ENCODE measurements around the gene RALBP1.
A peak's percentile ranks its signal among the peaks of the same experiment; 100 is the strongest.

The RALBP1 gene

DNA sequence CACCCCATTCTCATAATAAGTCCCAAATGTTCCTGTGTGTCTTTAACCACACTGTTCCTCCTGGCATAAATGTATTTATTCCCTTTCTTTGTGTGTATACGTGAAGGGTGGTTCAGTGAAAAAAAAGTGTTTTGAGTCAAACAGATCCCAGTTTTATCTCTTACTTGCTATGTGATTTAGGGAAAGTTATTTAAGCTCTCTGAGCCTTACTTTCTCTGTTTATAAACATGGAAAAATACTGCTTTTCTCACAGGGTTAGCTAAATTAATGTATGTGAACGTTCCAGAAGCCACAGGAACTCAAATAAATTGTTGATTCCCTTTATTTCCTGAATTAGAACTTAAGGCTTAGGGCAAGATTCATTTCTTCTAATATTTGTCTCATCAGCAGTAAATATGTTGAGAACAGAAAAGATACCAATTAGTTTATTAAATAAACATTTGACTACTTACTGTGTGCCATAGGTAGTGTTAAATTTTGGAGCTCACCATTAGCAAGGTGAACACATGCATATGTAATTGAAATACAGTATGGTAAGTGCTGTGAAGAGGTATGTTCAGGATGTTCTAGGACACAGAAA lies 33.2 kb downstream of the RALBP1 start:
- DNase-seq (ENCODE audit: low spot score), result no peak

DNA sequence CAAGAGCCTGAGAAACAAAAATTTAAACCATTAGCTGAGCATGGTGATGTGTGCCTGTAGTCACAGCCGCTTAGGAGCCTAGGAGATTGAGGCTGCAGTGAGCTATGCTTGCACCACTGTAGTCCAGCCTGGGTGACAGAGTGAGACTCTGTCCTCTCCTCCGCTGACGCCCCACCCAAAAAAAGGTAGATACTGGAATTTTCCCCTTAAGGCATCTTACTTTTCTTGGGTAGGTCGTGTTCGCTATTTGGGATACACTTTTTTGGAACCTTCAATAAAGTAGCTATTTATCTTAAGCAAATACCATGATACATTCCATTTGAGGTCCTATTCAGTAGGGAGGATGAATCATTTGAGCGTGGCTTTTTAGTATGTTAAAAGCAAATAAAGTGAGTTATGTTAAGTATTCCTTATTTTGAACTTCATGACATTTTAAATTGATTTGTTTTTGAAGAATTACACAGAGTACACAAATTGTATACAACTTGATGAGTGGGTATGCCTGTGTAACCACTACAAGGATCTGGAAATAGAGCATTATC lies 38.7 kb downstream of the RALBP1 start:
- DNase-seq (ENCODE audit: low spot score), result peak; percentile 26

DNA sequence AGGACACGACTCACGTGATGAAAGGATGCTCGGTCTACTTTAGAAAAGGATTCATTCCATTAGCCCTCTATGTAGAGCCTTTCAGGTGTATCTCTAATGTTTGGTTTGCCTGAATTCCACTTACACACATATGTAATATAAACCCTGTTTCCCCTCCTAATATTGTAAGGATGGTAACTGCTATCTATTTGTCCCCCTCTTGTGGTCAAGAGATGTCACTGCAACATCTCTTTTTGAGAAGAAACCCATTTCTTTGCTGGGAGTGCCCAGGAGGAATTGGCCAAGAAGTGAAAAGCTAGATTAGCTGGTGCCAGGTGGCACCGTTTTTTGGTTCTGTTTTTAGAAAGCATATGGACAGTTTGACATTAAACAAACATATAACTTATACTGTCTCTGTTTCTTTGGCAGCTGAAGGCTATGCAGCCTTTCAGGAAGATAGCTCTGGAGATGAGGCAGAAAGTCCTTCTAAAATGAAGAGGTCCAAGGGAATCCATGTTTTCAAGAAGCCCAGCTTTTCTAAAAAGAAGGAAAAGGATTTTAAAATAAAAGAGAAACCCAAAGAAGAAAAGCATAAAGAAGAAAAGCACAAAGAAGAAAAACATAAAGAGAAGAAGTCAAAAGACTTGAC lies 41.2 kb downstream of the RALBP1 start:
- DNase-seq (ENCODE audit: low spot score), result peak; percentile 16

DNA sequence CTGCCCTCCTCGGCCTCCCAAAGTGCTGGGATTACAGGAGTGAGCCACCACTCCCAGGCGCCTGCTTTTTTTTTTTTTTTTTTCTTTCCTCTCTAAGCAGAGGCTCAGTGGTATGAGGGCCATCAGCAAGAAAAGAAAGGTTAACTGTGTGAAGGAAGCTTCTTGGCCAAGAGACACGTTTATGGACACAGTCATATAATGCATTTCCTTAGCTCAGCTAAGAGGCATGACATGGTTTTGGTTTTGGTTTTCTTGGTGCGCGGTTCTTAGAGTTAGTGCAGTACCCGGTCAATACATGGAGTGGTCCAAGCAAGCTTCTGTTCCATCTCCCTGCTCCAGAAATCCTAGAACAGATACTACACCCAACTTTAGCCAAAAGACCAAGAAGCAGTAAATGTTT lies 42.6 kb downstream of the RALBP1 start:
- no peak for DNase-seq (ENCODE audit: low spot score)

DNA sequence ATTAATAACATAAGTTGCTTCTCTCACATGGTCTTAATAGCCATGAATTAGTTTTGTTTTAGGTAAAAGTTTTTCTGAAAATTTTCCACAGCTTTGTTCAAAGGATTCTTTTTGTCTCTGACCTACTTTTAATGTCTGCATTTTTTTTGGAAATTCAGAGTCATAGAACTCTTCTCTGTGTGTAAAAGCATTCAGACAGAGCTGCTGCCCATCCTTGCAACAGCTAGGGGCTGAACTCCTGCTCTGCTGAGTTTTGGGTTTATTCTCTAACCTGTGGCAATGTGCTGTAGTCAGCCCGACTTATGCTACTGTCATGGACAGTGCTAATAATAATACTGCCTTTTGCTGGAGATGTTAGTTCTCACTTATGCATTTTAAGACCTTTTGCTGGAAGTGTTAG lies 44.1 kb downstream of the RALBP1 start:
- no peak for DNase-seq (ENCODE audit: low spot score)

DNA sequence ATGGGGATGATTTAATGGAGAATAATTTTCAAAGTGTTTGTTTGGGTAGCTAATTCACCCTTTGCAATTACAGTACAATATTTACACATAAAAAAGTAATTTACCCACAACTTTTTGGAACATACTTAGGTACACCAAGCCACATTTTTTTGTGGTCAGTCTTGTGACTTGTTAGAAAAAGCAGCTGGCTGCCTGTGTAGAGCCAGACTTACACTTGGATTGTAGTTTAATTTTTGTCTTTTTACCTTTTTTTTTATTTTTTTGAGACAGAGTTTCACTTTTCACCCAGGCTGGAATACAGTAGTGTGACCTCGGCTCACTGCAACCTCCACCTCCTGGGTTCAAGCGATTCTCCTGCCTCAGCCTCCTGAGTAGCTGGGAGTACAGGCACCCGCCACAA lies 45.4 kb downstream of the RALBP1 start:
- no peak for DNase-seq (ENCODE audit: low spot score)

DNA sequence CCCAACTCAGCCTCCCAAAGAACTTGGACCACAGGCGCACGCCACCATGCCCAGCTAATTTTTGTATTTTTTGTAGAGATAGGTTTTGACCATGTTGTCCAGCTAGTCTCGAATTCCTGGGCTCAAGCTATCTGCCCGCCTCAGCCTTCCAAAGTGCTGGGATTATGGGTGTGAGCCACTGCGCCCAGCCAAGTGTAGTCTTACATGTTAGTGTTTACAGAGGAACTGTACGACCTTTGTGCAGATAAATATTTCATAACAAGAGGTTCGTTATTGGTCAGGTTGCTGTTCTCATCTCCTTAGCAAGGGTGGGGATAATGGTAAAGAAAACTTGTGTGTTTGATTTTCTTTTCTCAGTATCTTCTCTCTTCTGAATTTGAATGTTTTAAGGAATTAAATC lies 46.5 kb downstream of the RALBP1 start:
- no peak for DNase-seq (ENCODE audit: low spot score)

DNA sequence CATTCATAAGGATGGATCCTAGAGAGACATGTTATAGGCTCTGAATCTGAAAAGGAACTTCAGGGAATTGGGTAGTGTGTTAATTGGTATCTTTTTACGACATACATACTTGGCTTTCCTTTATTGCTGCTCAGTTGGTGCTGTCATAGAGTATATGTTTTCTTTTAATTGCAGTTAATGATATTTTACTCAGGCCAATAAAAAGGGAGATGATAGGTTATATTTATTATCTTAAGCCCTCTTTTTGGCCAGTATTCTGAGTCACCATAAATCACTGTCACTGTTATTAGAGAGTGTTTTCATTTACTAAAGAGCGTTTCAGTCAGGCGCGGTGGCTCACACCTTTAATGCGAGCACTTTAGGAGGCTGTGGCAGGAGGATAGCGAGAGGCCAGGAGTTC lies 47.6 kb downstream of the RALBP1 start:
- DNase-seq (ENCODE audit: low spot score), result no peak

DNA sequence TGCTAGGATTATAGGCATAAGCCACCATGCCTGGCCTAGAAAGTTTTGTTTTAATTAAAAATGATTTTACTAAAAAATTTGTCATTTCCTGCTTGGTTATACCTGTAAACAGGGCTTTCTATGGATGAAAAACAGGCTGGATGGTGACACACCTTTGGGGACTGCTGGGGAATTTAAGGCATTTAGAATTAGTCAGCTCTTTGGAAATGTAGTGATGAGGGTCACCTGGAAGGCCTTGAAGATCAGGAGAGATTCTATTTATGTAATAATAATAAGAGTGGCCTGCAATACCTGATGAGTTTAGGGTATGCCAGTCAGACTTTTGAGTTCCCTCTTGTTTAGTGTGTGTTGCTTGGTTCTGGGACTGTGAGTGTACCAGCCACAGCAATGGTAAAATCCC lies 51.1 kb downstream of the RALBP1 start:
- DNase-seq (ENCODE audit: low spot score), result no peak

DNA sequence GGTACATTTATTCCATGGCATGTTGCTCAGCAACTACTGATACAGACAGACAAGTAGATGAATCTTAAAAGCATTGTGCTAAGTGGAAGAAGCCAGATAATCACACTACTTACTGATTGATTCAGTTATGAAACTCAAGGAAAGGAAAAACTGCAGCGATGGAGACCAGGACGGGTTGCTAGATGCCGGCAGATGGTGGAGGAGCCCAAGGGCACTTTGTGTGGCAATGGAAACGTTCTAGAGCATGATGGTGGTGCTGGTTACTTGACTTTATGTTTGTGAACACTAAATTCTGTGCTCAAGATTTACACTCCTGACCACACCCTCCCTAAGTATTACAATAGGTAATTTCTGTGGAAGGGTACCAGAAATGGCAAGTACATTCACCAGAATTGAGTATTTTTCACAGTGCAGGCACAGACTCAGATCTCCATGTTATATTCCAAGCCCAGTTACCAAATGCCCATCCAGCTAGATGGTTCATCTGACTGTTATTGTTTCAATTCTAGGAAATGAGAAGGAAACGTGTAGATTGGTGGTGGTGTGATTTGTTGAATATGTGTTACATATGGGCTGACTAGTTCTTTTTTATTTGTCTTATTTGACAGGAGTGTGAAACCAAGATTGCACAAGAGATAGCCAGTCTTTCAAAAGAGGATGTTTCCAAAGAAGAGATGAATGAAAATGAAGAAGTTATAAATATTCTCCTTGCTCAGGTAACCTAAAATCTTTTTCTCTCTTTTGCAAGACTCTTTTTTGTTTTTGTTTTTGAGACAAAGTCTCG lies 55.1 kb downstream of the RALBP1 start:
- no peak for DNase-seq (ENCODE audit: low spot score)

DNA sequence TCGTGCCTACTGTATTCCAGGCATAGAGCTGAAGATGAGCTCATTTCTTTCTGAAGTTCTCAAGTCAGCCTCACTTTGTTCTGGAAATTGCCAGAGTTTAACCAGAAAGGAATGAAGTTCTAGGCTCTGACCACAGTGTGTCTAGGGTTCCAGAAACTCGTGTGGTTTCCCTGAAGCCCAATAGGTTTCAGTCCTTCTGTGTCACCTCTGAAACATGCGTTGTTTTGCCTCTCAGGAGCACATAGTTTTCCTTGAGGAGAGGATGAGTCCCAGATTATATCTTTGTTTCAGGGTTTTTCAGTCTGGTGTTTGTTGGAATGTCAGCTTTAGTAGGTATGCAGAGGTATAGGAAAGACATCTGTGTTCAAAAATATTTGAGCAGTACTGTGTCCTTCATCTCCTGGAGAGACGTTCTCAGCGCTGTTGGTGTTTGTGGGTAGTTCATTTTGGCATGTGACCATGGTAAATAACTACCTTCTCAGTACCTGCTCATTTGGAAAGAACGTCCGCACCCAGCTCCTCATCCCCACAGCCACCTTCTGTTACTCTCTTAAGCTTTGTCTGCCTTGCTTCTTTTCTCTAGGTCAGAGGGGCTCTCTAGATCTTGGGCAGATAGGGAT lies 56.6 kb downstream of the RALBP1 start:
- DNase-seq (ENCODE audit: low spot score), result no peak

DNA sequence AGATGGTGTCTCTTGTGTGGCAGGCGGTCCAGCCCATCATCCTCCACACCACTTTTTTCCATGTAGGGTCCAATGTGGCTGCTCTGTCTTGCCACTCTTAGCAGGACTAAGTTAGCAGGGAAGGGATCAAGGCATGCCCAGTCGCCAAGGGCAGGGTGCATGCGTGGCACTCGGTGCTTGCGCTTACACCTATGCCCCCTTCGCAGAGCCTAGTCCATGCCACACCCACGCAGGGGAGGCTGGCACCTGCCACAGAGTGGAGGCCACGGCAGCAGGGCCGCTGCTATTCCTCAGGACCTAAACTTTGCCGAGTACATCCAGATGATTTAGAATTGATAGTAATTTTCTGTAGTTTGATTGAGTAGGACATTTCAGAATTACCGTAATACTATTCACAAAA lies 59.5 kb downstream of the RALBP1 start:
- no peak for DNase-seq (ENCODE audit: low spot score)

DNA sequence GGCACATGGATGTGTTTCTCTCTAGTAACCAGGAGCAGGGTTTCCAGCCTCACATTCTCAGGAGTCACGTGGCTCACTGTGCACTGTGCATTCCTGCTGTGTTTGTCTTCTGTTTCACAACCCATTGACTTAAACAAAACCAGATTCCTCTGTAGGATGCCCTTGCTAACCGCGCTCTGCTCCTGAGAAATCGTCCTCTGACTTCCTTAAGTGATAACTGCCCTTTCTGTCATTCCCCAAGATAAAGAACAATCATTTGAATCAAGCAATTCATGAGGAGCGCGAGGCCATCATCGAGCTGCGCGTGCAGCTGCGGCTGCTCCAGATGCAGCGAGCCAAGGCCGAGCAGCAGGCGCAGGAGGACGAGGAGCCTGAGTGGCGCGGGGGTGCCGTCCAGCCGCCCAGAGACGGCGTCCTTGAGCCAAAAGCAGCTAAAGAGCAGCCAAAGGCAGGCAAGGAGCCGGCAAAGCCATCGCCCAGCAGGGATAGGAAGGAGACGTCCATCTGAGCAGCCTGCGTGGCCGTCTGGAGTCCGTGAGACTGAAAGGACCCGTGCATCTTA lies 60.2 kb downstream of the RALBP1 start:
- DNase-seq (ENCODE audit: low spot score), result peak; percentile 87

DNA sequence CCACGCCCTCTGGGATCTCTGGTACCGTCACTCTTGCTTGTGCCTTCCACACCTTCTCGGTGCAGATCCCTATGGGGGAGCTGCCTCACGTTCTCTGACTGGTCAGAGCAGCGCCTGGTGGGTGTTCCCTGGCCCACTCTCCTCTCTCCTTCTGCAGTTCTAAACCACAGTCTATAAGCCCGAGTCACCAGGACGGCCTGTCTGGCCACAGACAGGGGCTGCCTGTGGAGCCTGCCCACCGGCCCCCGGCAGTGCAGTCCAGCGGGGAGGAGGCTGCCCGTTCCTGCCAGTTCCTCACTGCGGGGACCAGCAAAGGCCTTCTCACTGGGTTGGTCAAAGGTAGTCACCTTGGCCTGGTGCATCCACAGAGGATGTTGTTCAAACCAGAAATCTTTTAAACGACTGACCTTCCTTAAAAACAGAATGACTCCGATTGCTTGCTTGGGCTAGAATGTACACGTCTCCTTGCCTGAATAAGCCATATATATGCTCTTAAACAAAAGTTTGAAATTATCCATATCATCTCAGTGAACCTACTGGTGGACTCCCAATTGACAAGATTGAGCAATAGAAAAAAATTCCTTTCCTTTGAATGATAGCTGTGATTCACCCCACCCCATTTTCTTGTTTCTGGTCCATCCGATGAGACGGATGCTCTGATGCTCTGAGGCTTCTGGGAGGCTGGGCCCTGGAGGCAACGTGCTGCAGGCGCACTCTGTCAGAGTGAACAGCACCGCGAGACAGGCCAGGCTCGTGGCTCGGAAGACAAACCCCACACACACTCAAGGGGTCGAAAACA lies 61.2 kb downstream of the RALBP1 start:
- DNase-seq (ENCODE audit: low spot score), result no peak

DNA sequence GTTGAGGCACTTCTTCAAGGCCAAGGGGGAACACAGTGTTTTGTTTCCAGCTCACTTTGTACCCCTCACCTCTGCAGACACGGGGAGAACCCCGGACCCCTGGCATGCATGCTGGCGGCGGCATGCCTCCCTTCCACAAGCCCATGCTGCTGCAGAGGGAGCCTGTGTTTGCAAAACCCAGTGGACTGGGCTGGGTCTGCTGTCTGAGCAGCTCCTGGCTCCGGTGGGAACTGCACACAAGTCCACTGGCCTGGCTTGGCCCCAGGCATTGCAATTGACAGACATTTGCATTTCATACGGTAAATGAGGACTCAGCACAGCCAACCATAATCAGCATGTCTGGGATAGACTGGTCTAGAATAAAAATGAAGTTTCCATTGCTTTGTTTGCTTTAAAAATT lies 62.4 kb downstream of the RALBP1 start:
- DNase-seq (ENCODE audit: low spot score), result no peak

DNA sequence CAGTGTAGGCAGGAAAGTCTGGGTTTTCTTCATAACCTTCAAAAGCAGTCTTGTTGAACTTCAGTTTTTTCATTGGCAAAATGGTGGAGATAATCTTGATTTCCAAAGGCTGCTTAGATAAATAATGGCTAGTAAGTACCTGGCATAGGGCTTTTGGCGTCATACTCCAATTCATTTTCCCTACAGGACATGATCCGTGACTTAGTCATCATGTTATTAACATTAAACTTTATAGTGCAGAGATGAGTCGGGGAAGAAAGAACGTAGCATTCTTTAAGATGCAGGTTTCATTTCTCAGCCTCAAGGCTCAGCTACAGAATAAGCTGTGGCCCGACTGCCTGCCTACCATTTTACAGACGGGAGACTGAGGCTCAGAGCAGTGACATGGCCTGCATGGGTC lies 64.0 kb downstream of the RALBP1 start:
- DNase-seq (ENCODE audit: low spot score), result peak; percentile 45

DNA sequence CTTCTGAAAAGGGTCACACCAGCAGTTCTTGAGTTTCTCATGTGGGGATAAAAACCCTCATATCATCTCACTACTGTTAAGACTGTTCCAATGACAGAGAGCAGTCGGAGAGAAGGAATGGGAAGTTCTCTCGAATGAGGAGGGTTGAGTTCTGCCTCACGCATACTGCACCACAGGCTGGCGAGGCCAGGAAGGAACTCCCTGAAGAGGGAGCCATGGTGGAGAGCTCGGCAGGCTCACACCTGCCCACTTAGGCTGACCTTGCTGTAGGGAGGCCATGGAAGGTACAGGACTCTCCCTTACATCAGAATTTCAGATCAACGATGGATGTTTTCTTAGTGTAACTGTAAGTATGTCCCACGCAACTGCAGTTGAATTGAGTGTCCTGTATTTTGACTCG lies 64.6 kb downstream of the RALBP1 start:
- no peak for DNase-seq (ENCODE audit: low spot score)

DNA sequence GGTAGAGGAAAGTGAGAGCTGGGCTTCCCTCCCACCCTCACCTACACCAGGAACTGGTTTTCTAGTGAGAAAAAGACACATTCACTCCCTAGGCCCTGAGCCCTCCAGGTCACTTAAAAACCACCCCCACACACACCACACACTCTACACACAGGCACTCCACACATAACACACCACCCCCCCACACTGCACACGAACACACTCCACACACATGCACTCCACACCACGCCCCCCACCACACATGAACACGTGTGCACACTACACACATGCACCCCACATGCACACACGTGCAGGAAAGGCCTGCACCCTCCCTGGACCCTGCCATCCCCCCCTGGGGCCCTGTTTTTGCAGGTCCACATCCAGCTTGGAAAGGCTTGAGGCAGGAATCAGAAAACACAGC lies 67.6 kb downstream of the RALBP1 start:
- DNase-seq (ENCODE audit: low spot score), result no peak

DNA sequence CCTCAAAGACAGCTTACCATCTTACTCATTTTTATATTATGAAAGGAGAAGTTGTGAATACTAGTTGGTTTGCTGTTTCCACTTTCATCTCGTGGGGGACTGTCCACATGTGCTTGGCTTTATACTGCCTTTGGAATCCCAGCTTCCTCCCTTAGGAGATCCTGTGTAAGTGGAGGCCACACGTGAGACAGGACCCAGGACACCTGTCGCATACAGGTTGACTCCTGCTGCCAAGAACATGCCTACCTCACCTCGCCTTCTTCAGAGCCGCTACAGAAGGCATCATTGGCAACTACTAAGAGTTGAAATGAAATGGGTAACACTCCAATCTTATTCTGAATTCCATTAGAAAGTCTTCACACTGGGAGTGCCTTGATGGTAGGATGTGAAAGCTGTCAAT lies 69.7 kb downstream of the RALBP1 start:
- DNase-seq (ENCODE audit: low spot score), result no peak

DNA sequence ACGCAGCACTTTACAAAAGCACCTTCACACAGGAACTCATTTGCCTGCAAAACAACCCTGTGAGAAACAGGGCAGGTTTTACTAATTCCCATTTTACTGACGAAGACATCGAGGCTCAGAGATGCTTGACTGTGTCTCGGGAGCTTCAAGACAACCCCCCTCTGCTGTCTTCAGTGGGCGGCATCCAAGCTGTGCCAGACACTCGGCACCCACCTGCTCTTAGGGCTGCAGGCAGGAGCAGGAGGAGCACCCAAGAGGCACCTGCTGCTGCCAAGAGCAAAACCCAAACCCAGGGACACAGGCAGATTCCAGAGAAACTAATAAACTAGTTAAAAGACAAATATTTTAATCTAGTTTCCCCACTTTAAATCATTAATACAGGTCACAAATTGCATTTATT lies 71.2 kb downstream of the RALBP1 start:
- no peak for DNase-seq (ENCODE audit: low spot score)

DNA sequence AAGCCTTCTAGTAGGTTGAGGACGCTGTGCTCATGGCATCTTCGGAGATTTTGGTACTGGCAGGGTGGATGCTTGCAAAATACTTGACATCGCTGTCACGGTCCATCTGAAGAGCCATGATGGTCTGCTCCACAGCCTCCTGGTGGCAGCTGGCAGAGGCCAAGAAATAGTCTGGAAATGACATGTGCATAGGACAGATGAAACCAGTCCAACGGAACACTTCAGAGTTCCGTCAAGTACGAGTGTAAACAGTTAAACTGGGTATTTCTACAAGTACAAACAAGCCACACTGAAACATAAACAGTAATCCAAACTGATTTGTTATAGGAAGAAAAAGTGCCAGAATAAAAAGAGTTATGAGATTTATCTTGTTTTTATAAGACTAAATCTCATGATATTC lies 72.5 kb downstream of the RALBP1 start:
- no peak for DNase-seq (ENCODE audit: low spot score)

DNA sequence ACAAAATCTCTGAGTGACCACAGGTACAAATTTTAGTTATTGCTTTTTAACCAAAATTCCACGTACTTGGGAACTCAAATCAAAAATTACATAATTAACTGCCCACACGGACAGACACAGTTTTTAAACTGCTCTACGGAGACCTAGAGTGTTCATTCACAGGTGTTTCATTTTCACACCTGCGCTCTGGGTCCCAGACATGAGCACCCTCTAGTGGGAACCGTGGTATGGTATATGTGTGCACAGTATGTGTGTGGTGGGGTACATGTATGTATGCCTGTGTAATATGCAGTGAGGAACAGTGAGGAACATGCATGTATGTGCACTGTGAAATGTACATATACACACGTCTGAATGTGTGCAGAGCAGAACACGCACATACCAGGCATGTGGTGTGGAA lies 74.1 kb downstream of the RALBP1 start:
- no peak for DNase-seq (ENCODE audit: low spot score)

All from AG08396 (cell line).